Stimulated activated naive CD8-positive, alpha-beta T cell treated with anti-CD3 and anti-CD28 coated beads, Interleukin-15, amount 100 ng/mL, for 72 hours (primary cell): ENCODE measurements around the gene RGL1.
"Not testable (repeated sequence)": the region's sequence is repeated elsewhere in the genome, so short reads cannot be mapped to it uniquely, and the experiment has no call there.

ENCODE experiments used
- ATAC-seq: fragments of 150-1000 bp; cut with Tn5 transposase; 2 replicates; pipeline ENCODE4 v1.10.0; 2021; ENCODE audit warnings: mild to moderate bottlenecking, moderate library complexity
- DNase-seq, 2 donors: peaks; one replicate each; pipeline ENCODE4 v3.0.0; 2021 to 2022
- H3K27ac Mint-ChIP-seq, 2 donors: one replicate each; pipeline ENCODE4 v1.8.0; 2022; ENCODE audit warnings: mild to moderate bottlenecking in 2 of 2, mixed read lengths in 2 of 2, moderate library complexity in 2 of 2
- H3K27me3 Mint-ChIP-seq: one replicate; pipeline ENCODE4 v1.8.0; 2022; ENCODE audit warnings: mixed read lengths
- H3K4me1 Mint-ChIP-seq: one replicate; pipeline ENCODE4 v1.8.0; 2022; ENCODE audit warnings: mild to moderate bottlenecking, mixed read lengths
- H3K4me3 Mint-ChIP-seq, 2 donors: one replicate each; pipeline ENCODE4 v1.8.0; 2022; ENCODE audit warnings: mild to moderate bottlenecking in 2 of 2, mixed read lengths in 2 of 2, moderate library complexity in 1 of 2
- H3K9me3 Mint-ChIP-seq, 2 donors: one replicate each; pipeline ENCODE4 v1.8.0; 2022; ENCODE audit warnings: mixed read lengths in 2 of 2

Gene RGL1

DNA sequence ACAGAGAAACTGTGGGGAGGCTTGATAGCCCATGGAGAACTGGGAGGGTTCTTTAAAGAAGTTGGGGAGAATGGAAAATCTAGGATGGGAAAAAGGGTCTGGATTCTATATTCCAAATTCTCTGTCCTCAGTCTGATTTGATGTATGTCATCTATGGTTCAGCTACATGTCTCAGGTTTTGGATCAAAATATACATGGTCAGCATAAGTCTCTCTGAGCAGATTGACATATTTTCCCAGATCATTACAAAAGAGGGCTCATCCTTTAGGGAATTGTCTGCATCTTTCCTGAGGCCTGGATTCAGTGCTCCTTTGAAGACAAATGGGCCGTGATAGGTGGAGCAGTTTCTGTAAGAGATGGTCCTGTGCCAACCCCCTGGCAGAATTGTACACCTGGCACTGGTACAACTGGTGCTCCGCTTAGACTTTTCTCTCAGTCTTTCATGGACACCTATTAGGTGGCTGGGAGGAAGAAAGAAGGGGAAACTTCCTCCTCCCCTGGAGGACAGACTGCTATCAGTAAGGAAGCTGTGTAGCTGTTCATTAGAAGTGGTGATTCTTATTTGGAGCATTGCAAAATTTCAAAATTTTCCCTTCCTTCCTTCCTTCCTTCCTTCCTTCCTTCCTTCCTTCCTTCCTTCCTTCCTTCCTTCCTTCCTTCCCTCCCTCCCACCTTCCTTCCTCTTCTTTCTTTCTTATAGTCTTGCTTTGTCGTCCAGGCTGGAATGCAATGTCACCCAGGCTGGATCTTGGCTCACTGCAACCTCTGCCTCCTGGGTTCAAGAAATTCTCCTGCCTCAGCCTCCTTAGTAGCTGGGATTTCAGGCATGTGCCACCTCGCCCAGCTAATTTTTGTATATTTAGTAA, 26.1 kb upstream of the RGL1 start:
- no peaks in the 10 kb centered on the region for H3K27me3 Mint-ChIP-seq
- ATAC-seq = no peak
- H3K27ac Mint-ChIP-seq = no peak overlapping the region
- DNase-seq = no peak
- H3K9me3 Mint-ChIP-seq = peaks cover 7 to 19% of the 10 kb centered on the region in 2 donors
- H3K4me3 Mint-ChIP-seq = no peak overlapping the region
- no peaks in the 10 kb centered on the region for H3K4me1 Mint-ChIP-seq

DNA sequence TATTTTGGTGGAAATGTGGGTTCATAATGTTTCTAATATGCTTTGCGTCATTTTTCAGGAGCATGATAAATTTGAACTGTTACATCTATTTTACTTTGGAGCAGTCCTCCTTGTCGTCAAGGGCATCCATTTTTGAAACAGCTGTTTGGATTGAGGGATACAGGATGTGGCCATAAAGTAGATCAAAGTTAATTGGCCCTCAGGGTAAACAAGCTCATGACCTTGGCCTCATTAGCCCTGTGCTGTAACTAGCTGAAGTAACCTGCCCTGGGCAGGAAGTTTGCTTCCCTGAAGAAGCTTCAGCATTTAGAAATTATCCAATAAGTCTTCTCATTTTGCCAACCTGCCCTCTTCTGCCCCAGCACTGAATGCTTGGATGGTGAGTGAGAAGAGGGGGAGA, 24.8 kb upstream of the RGL1 start:
- H3K9me3 Mint-ChIP-seq = peaks cover under 1 to 9% of the 10 kb centered on the region in 2 donors
- no peaks in the 10 kb centered on the region for H3K4me1 Mint-ChIP-seq
- no peak for ATAC-seq

DNA sequence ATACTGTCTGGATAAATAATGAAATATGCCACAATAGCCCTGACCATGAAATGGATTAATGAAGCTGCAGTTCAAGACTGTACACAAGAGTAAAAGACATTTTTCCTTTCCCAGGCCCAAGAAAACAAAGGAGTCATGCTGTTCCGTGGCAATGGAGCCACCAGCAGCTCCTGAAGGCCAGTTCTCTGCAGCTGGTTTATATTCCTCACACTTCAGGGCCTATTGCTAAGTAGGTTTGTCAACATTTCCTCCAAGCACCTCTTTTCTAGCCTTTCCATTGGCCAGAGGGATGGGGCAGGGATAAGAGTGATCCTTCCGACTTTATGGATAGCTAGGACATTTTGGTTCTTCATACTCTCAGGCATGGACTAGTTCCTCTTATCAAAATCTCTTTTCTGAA, 24.2 kb upstream of the RGL1 start:
- Mint-ChIP-seq H3K27ac (no peak overlapping the region), H3K4me1 (no peaks in the 10 kb centered on the region), H3K9me3 (peaks cover 0 to 7% of the 10 kb centered on the region in 2 donors), H3K27me3 (no peaks in the 10 kb centered on the region), H3K4me3 (no peak overlapping the region)
- DNase-seq (no peak), ATAC-seq (no peak)

More for the DNA sequence above, 24.8 kb upstream of the RGL1 start:
- DNase-seq = no peak
- no peak overlapping the region for H3K27ac Mint-ChIP-seq
- H3K27me3 Mint-ChIP-seq = no peaks in the 10 kb centered on the region
- no peak overlapping the region for H3K4me3 Mint-ChIP-seq

DNA sequence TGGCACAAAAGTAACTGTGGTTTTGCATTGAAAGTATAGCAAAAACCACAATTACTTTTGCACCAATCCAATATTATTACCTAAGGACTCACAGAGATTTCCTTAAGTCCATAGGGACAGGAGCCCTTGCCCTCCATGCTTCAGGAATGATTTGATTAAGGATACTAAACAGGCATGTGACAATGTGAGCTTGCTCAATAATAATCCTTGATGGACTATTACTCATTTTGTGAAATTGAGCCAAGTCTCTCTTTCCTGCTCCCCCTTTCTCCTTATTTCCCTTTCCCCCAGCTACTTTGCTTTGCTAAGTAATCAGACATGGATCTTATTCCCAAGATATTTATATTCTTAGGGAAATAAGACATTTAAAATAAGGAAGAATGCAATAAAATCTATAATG, 21.6 kb upstream of the RGL1 start:
- H3K4me3 Mint-ChIP-seq = no peak overlapping the region
- no peaks in the 10 kb centered on the region for H3K9me3 Mint-ChIP-seq
- no peak overlapping the region for H3K27ac Mint-ChIP-seq
- no peak for ATAC-seq
- no peak for DNase-seq
- H3K4me1 Mint-ChIP-seq = no peaks in the 10 kb centered on the region
- no peaks in the 10 kb centered on the region for H3K27me3 Mint-ChIP-seq

DNA sequence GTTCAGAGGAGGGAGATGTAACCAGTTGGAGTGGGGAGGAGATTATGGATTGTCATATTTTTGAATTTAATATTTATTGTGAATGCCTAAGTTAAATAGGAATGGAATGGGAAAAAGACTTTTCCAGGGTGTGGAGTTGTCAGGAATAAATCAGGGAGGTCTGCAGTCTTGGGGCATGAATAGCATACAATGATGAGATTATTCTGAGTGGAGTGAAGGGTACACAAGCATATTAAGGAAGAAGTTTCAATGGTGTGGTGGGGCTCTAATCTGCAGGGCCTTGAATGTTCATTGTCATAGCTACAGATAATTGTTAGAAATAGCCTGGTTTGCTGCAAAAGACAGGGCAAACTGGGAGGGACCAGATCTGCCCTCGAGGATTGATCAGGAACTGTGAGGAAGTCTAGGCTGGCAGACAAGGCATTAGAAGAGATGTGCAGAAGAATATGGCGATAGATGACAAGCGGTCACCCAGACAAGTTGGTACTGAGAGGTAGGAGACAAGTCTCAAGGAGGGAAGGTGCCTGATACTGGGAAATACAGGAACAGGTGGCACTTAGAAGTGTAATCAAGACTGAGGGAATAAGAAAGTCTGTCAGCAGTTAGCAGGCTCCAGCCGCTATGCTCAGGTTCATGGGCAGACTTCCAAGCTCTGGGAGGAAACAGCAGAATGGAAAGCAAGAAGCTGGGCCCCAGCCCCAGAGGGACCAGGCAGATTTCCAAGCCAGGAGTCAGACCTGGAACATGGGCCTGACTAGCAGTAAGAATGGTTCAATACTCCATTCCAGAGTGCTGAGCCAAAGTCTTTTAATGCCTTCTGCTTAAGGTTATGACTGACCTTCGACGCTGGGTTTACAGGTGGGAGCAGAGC, 20.9 kb upstream of the RGL1 start:
- DNase-seq = no peak
- Mint-ChIP-seq H3K27ac (peak overlapping the region in 1 of 2 donors; percentile 15), H3K4me3 (no peak overlapping the region), H3K9me3 (no peaks in the 10 kb centered on the region), H3K27me3 (no peaks in the 10 kb centered on the region), H3K4me1 (no peaks in the 10 kb centered on the region)
- ATAC-seq = no peak

DNA sequence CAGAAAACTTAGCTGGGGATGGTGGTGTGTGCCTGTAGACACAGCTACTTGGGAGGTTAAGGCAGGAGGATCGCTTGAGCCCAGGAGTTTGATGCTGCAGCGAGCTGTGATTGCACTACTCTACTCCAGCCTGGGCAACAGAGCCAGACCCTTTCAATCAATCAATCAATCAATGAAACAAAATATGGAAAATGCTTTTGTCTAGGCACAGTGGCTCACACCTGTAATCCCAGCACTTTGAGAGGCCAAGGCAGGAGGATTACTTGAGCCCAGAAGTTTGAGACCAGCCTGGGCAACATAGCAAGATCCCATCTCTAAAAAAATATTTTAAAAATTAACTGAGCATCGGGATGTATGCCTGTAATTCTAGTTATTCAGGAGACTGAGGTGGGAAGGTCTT, 19.0 kb upstream of the RGL1 start:
- DNase-seq, H3K27me3 Mint-ChIP-seq, ATAC-seq, H3K4me3 Mint-ChIP-seq, H3K4me1 Mint-ChIP-seq, H3K27ac Mint-ChIP-seq, H3K9me3 Mint-ChIP-seq: not testable (repeated sequence)

DNA sequence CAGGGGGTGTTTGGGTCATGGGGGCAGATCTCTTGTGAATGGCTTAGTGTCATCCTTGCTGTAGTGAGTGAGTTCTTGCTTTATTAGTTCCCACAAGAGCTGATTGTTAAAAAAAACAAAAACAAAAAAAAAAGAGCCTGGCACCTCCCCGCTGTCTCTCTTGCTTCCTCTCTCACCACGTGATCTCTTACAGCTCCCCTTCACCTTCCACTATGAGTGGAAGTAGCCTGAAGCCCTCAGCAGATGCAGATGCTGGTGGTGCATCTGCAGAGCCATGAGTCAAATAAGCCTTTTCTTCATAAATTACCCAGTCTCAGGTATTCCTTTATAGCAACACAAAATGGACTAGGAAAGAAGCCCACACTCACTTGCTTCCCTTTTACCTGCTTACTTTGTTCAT, 17.2 kb upstream of the RGL1 start:
- Mint-ChIP-seq H3K27ac (no peak overlapping the region), H3K4me1 (no peaks in the 10 kb centered on the region), H3K9me3 (no peaks in the 10 kb centered on the region), H3K27me3 (no peaks in the 10 kb centered on the region), H3K4me3 (no peak overlapping the region)
- DNase-seq = no peak
- no peak for ATAC-seq

DNA sequence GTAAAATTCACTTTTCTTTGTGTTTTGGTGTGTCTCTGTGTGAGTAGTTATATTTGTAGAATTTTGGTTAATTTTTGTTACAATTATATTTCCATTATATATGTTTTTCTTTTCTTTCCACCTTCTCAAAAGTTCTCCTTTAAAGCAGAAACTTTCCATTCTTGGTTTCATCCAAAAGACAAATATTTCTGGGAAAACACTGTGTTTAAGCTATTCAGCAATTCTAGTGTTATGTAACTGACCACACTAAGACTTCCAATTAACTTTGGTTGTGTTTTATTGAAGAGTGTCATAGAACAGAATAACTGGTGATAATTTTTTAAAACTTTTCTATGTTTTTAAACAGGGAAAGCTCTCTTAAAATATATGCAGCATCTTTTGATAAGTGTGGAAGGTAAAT, 13.6 kb upstream of the RGL1 start:
- no peak for DNase-seq
- Mint-ChIP-seq H3K9me3 (no peaks in the 10 kb centered on the region), H3K27ac (no peak overlapping the region), H3K4me3 (no peak overlapping the region), H3K4me1 (no peaks in the 10 kb centered on the region), H3K27me3 (no peaks in the 10 kb centered on the region)
- ATAC-seq = no peak

DNA sequence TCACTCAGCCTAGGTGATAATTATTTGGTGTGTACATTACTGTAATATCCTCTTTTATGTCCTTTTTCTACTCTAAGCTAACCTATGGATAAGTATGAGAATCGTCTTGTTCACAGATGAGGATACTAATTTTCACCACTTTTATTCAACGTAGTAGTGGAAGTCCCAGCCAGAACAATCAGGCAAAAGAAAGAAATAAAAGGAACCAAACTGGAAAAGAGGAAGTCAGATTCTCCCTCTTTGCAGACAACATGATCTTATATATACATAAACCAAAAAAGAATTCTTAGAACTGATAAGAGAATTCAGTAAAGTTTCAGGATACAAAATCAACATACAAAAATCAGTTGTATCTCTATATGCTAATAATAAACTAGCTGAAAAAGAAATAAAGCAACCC, 12.6 kb upstream of the RGL1 start:
- no peaks in the 10 kb centered on the region for H3K9me3 Mint-ChIP-seq
- no peaks in the 10 kb centered on the region for H3K4me1 Mint-ChIP-seq
- H3K4me3 Mint-ChIP-seq = no peak overlapping the region

DNA sequence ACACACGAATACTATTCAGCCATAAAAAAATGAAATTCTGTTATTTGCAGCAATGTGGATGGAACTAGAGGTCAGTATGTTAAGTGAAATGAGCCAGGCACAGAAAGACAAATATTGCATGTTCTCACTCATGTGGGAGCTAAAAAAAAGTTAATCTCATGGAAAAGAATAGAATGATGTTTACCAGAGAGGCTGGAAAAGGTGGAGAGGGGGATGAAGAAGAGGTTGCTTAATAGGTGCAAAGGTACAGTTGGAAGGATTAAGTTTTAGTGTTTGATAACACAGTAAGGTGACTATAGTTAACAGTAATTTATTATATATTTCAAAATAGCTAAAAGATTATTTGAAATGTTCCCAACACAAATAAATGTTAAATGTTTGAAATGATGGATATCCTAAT, 10.8 kb upstream of the RGL1 start:
- Mint-ChIP-seq H3K27me3 (no peaks in the 10 kb centered on the region), H3K27ac (no peak overlapping the region), H3K9me3 (no peaks in the 10 kb centered on the region), H3K4me3 (no peak overlapping the region), H3K4me1 (no peaks in the 10 kb centered on the region)
- DNase-seq (no peak), ATAC-seq (no peak)

More for the DNA sequence above, 12.6 kb upstream of the RGL1 start:
- ATAC-seq = no peak
- Mint-ChIP-seq H3K27ac (no peak overlapping the region), H3K27me3 (no peaks in the 10 kb centered on the region)
- DNase-seq = no peak

DNA sequence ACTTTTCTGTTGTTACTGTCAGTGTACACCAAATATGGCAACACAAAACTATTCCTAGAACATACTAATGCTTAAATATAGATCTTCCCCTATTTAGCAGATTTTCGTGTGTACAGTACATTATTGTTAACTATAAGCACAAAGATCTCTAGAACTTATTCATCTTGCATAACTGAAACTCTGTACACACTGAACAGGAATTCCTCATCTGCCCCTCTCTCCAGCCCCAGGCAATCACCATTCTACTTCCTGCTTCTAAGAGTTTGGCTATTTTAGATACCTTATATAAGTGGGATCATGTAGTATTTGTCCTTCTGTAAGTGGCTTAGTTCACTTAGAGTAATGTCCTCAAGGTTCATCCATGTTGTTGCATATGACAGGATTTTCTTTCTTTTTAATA, 4.5 kb upstream of the RGL1 start:
- ATAC-seq (no peak), DNase-seq (no peak)
- H3K27ac Mint-ChIP-seq = no peak overlapping the region
- peaks cover 13 to 28% of the 10 kb centered on the region in 2 donors for H3K9me3 Mint-ChIP-seq
- H3K4me1 Mint-ChIP-seq = peaks cover 5% of the 10 kb centered on the region
- peaks cover 24% of the 10 kb centered on the region for H3K27me3 Mint-ChIP-seq
- H3K4me3 Mint-ChIP-seq = no peak overlapping the region

DNA sequence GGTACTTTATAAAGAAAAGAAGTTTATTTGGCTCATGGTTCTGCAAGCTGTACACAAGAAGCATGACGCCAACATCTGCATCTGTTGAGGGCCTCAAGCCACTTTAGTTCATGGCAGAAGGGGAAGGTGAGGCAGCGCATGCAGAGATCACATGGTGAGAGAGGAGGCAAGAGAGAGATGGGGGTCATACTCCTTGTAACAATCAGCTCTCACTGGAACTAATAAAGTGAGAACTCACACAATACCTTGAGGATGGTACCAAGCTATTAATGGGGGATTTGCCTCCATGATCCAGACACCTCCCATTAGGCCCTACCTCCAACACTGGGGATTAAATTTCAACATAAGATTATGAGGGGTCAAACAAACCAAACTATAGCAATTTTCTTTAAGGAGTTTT, 3.3 kb upstream of the RGL1 start:
- H3K4me3 Mint-ChIP-seq = no peak overlapping the region
- no peak overlapping the region for H3K27ac Mint-ChIP-seq
- no peak for ATAC-seq
- peaks cover 33% of the 10 kb centered on the region for H3K27me3 Mint-ChIP-seq
- peaks cover 13 to 28% of the 10 kb centered on the region in 2 donors for H3K9me3 Mint-ChIP-seq
- H3K4me1 Mint-ChIP-seq = peaks cover 14% of the 10 kb centered on the region
- DNase-seq = no peak

DNA sequence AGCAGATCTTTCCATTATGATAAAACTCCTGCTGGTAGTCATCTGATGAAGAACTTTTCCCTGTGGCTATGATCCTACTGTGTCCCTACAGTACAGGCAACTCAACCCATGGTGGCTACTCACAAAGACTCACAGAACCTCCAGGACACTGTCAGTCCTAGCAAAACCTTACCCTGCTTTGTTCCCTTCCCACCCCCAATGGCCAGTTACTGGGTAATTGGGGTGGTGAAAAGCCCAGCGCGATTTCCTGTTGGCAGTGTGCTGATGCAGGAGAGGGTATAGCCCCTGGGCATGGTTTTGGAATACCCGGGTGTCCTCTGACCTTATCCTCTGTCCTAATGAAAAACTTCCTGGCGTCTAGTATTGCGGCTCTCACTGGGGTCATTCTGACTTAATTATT, 533 bp upstream of the RGL1 start:
- Mint-ChIP-seq H3K27ac (no peak overlapping the region), H3K27me3 (peaks cover 56% of the 10 kb centered on the region), H3K9me3 (peaks cover 13 to 28% of the 10 kb centered on the region in 2 donors), H3K4me1 (peaks cover 27% of the 10 kb centered on the region), H3K4me3 (no peak overlapping the region)
- no peak for ATAC-seq
- DNase-seq = no peak

DNA sequence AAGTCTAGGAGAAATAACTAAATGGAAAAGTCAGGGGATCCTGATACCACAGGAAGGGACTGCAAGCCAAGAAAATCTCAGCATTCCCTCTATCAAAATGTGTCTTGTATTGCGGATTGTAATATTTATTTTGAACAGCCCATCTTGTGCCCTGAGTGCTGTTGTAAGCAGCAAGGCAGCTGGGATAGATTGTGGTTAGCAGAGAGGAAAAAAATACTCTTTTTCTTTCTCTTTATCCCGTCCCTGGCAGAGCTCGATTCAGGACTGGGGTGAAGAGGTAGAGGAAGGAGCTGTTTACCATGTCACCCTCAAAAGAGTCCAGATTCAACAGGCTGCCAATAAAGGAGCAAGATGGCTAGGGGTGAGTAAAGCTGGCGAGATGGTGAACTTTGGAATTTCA, 1.2 kb downstream of the RGL1 start:
- ATAC-seq (no peak), DNase-seq (no peak)
- Mint-ChIP-seq H3K9me3 (peaks cover 4 to 20% of the 10 kb centered on the region in 2 donors), H3K4me1 (peaks cover 27% of the 10 kb centered on the region), H3K27ac (no peak overlapping the region), H3K27me3 (peaks cover 56% of the 10 kb centered on the region), H3K4me3 (peak overlapping the region in 1 of 2 donors; percentile 18)

DNA sequence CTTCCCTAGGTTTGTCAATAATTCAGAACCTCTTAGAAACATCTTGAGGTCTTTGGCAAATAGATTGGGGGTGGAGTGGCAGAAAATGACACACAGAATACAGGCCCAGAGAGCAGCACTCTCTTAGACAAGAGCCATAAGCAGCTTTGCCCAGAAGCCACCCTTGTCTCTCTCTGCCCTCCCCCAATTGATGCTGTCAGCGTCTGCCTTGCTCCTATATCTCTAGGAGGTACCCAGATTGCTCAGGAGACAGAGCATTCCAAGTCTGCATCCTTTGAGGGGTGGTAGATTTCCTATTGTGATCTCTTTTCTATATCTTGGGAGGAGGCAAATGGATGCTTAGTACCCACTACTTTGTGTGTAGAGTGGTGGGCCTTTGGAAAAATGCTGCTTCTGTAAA, 1.8 kb downstream of the RGL1 start:
- H3K27ac Mint-ChIP-seq = no peak overlapping the region
- DNase-seq (no peak), ATAC-seq (no peak)
- peaks cover 56% of the 10 kb centered on the region for H3K27me3 Mint-ChIP-seq
- H3K4me1 Mint-ChIP-seq = peaks cover 27% of the 10 kb centered on the region
- H3K9me3 Mint-ChIP-seq = peaks cover under 1 to 15% of the 10 kb centered on the region in 2 donors
- no peak overlapping the region for H3K4me3 Mint-ChIP-seq

DNA sequence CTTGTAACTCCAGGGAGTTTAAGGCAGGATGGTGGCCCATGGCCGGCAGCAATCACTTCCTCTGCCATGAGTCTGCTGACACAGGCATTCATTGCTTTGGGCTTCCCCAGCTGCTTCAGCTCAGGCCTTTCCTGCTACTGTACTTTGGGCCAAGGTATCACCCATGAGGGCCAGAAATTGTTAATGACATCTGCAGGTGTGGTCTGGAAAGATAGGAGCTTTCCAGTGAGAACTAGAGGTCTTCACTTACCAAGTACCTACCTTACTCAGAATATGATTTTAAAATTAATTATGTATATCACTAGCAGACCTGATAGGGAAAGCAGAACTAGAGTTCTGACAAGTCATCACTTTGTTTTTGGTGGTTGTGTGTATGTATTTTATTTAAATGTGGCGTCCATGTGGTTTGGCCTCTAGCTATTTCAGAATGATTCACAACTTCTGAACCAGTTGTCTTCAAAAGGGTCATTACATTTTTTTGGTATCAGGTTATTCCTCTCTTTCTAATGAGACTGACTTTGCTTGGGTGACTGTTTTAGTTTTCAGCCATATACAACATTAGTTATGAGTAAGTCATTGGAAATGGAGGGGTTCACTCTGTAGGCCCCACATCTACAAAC, 2.7 kb downstream of the RGL1 start:
- DNase-seq = no peak
- H3K4me1 Mint-ChIP-seq = peaks cover 27% of the 10 kb centered on the region
- peak; percentile 69 for ATAC-seq

More for the DNA sequence above, 2.7 kb downstream of the RGL1 start:
- Mint-ChIP-seq H3K27me3 (peaks cover 56% of the 10 kb centered on the region), H3K9me3 (peaks cover 0 to 7% of the 10 kb centered on the region in 2 donors), H3K27ac (no peak overlapping the region), H3K4me3 (no peak overlapping the region)
